GM19240 (cell line): Measurements from ENCODE around the gene SLC22A23.
"Not testable (repeated sequence)": the region's sequence is repeated elsewhere in the genome, so short reads cannot be mapped to it uniquely, and the experiment has no call there.

Source experiments
- DNase-seq: peaks from one replicate; pipeline ENCODE4 v3.0.0; 2011; ENCODE audit warnings: low spot score; ENCODE audit not compliant: insufficient read length

Gene SLC22A23

GRCh38 chr6:3251462-3252314, 205.2 kb downstream of the SLC22A23 start:
- peak; percentile 97 for DNase-seq

- no peak for DNase-seq
Observed at GRCh38 chr6:3250231-3250675, 206.6 kb downstream of the SLC22A23 start.

- DNase-seq, result no peak
Observed at GRCh38 chr6:3249821-3250220, 207.0 kb downstream of the SLC22A23 start.

GRCh38 chr6:3247255-3248146, 209.3 kb downstream of the SLC22A23 start:
- DNase-seq, result no peak

- no peak for DNase-seq
Observed at GRCh38 chr6:3245216-3245615, 211.6 kb downstream of the SLC22A23 start.

GRCh38 chr6:3244832-3245161, 212.1 kb downstream of the SLC22A23 start:
- DNase-seq, result not testable (repeated sequence)

- DNase-seq, result no peak
Observed at GRCh38 chr6:3244003-3244831, 212.6 kb downstream of the SLC22A23 start.

GRCh38 chr6:3242768-3243167, 214.1 kb downstream of the SLC22A23 start:
- DNase-seq, result no peak

- not testable (repeated sequence) for DNase-seq
Observed at GRCh38 chr6:3241745-3242144, 215.1 kb downstream of the SLC22A23 start.

GRCh38 chr6:3240595-3240994, 216.3 kb downstream of the SLC22A23 start:
- no peak for DNase-seq

- DNase-seq, result no peak
Observed at GRCh38 chr6:3239110-3239830, 217.6 kb downstream of the SLC22A23 start.

- no peak for DNase-seq
Observed at GRCh38 chr6:3237761-3238662, 218.8 kb downstream of the SLC22A23 start.

- DNase-seq, result no peak
Observed at GRCh38 chr6:3236005-3236404, 220.8 kb downstream of the SLC22A23 start.

- DNase-seq, result no peak
Observed at GRCh38 chr6:3235486-3235885, 221.4 kb downstream of the SLC22A23 start.

- DNase-seq, result no peak
Observed at GRCh38 chr6:3233904-3234303, 222.9 kb downstream of the SLC22A23 start.

GRCh38 chr6:3233321-3233720, 223.5 kb downstream of the SLC22A23 start:
- DNase-seq, result no peak

- DNase-seq, result no peak
Observed at GRCh38 chr6:3232017-3232945, 224.6 kb downstream of the SLC22A23 start.

GRCh38 chr6:3231247-3232016, 225.4 kb downstream of the SLC22A23 start:
- DNase-seq, result no peak
